GM12865 (cell line): ENCODE measurements around the gene SHMT1.
A peak's percentile ranks its signal among the peaks of the same experiment; 100 is the strongest.
"Not testable (repeated sequence)": the region's sequence is repeated elsewhere in the genome, so short reads cannot be mapped to it uniquely, and the experiment has no call there.

ENCODE experiments used
- DNase-seq: peaks from one replicate; pipeline ENCODE4 v3.0.0; 2010; ENCODE audit warnings: low read depth
- H3K4me3 ChIP-seq: 2 replicates; pipeline ENCODE4 v1.5.1; 2011; ENCODE audit warnings: mild to moderate bottlenecking, low read depth, low read length, control low read depth
- CTCF ChIP-seq: IDR thresholded peaks from 2 replicates; pipeline ENCODE4 v1.5.1; 2011; ENCODE audit warnings: low read length, control low read depth, low read depth, inconsistent platforms; ENCODE audit not compliant: insufficient read depth; ENCODE audit errors: missing control alignments

The SHMT1 gene

GRCh38 chr17:18377437-18378204 is 14.3 kb upstream of the SHMT1 start, which contains the start of gene EVPLL:
TSS of gene EVPLL (plus strand) at chr17:18377778. CDS start at chr17:18380938, 3,160 bp downstream.
- H3K4me3 ChIP-seq, result no peak within 1 kb of the TSS

GRCh38 chr17:18374216-18374615 is 10.9 kb upstream of the SHMT1 start:
- no peak for TF ChIP-seq CTCF
- no peak overlapping the region for H3K4me3 ChIP-seq

More at GRCh38 chr17:18377437-18378204, 14.3 kb upstream of the SHMT1 start, which contains the start of gene EVPLL:
- TF ChIP-seq CTCF, result no peak
- DNase-seq, result no peak

GRCh38 chr17:18373181-18373580 is 9.8 kb upstream of the SHMT1 start:
- not testable (repeated sequence) for DNase-seq, H3K4me3 ChIP-seq

More at GRCh38 chr17:18374216-18374615, 10.9 kb upstream of the SHMT1 start:
- no peak for DNase-seq

- DNase-seq, result peak; percentile 61
- TF ChIP-seq CTCF, result no peak
- H3K4me3 ChIP-seq, result no peak overlapping the region
Observed at GRCh38 chr17:18371455-18371854, 8.1 kb upstream of the SHMT1 start.

GRCh38 chr17:18370761-18371160 is 7.4 kb upstream of the SHMT1 start:
- no peak for DNase-seq
- TF ChIP-seq CTCF, result no peak
- no peak overlapping the region for H3K4me3 ChIP-seq

GRCh38 chr17:18368946-18369345 is 5.6 kb upstream of the SHMT1 start:
- no peak overlapping the region for H3K4me3 ChIP-seq
- TF ChIP-seq CTCF, result no peak
- no peak for DNase-seq

GRCh38 chr17:18364166-18364565 is 816 bp upstream of the SHMT1 start:
- TF ChIP-seq CTCF, result no peak
- no peak overlapping the region for H3K4me3 ChIP-seq
- DNase-seq, result no peak
